Articular chondrocyte of knee joint (primary cell): ENCODE results near the gene ZBTB7A. TPM values are rescaled to one million over a fixed set of nuclear protein-coding genes. Genes with fewer than 3 reads are reported as not detected.

Experiments
- total RNA-seq: library from RNA; depleted of rRNA; stranded (reverse); fragments of >200 nt; gene quantifications from 2 replicates; pipeline ENCODE4 v1.2.3, GENCODE V29; 2012

Gene ZBTB7A
- 27.8 and 28.4 TPM in 2 replicates for total RNA-seq

DNA sequence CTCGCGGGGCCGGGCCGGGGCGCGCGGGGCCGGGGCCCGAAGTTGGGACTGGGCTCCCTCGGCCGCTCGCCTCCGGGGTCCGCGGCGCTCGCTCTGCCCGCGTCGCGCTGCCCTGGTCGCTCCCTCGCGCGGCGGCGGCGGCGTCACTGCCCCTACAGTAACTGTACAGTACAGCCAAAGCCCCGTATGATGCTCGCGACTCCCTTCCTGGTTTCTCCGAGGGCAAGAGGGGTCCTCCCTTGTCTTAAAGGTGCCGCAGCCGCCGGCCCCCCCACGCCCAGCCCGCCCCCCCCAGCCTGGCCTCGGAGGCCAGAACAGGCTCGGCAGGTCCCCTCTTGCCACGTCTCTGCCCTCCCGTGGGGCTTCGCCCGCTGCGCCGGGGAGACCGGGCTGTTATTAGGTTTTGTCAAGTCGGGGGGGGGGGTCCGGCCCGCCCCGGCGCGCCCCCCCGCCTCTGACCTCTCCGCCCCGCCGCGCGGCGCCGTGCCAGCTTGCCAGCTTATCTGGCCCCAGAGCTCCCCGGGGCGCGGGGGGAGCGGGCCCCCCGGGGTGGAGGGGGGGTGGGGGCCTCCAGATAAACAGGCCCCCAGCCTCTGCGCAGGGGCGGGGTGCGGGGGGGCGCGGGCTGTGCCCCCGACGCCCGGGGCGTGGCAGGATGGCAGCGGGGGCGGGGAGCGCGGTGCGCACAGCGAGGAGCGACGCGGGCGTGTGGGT is at the start of gene ZBTB7A:
Gene ZBTB7A, minus strand, starts transcription at position 218 of the 714 bp plus-strand sequence. CDS start 11,667 bp downstream, outside the sequence.

DNA sequence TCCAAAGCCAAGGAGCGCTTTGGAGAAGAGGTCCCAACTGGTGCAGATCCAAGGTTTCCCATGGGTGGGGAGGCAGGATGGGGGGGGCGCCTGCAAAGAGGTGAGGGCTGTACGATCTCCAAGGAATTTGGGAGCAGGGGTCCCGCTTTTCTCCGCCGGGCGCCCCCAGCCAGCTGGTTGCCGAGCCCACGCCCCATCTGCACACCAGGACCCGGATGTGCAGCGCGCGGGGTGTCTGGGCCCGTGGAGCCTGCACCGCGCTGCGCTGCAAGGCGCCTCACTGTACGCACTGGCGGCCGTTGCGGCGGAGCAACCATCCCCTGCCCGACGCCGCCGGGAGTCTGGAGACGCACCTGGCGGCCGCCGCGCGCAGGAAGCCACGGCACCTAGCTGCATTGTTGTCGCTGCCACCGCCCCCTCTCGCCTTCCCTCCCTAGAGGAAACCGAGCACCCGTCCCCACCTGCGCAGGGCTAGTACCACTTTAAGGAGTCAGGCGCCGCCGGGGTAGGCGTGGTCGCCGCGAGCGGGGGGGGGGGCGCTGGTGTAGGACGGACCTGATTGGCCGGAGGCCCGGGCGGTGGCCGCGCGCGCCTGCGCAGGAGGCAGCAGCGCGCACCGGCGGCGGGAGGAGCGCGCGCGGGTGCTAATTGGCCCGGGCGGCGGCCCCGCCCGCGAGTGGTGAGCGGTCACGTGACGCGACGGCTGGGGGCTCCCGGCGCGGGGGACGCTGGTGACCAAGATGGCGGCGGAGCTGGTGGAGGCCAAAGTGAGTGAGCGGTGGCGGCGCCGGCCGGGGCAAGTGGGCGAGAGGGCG is 59.5 kb downstream of the ZBTB7A start, which contains the start of gene PIAS4:
Gene PIAS4, plus strand, starts transcription at position 716 of the 815 bp plus-strand sequence. Its CDS starts 25 bp downstream, at position 741.

Other genes with a start within 250 kb of the ZBTB7A start
- gene ZFR2, start 197.9 kb downstream of the ZBTB7A start, total RNA-seq, result not detected in 2 replicates
- gene ATCAY, start 186.2 kb downstream of the ZBTB7A start, total RNA-seq, result under 0.01 and 0.32 TPM in 2 replicates
- gene NMRK2, start 133.8 kb downstream of the ZBTB7A start, total RNA-seq, result not detected in 2 replicates
- 77.7 and 81.7 TPM in 2 replicates for gene DAPK3, start 95.8 kb downstream of the ZBTB7A start, total RNA-seq
- 1,978 and 3,029 TPM in 2 replicates for gene EEF2, start 81.4 kb downstream of the ZBTB7A start, total RNA-seq
- 14.6 and 20.0 TPM in 2 replicates for gene PIAS4, start 59.2 kb downstream of the ZBTB7A start, total RNA-seq
- gene MAP2K2, start 57.2 kb upstream of the ZBTB7A start, total RNA-seq, result 146 and 215 TPM in 2 replicates
- gene CREB3L3, start 86.7 kb upstream of the ZBTB7A start, total RNA-seq, result not detected in 2 replicates
- 8.8 and 11.7 TPM in 2 replicates for gene SIRT6, start 115.7 kb upstream of the ZBTB7A start, total RNA-seq
- 0.91 and 0.97 TPM in 2 replicates for gene ANKRD24, start 115.8 kb upstream of the ZBTB7A start, total RNA-seq
- not detected in 2 replicates for gene EBI3, start 162.6 kb upstream of the ZBTB7A start, total RNA-seq
- gene YJU2, start 180.2 kb upstream of the ZBTB7A start, total RNA-seq, result 15.0 and 15.2 TPM in 2 replicates
- not detected in 2 replicates for gene SHD, start 212.4 kb upstream of the ZBTB7A start, total RNA-seq
- not detected in 2 replicates for gene TMIGD2, start 235.5 kb upstream of the ZBTB7A start, total RNA-seq
- 1.1 and 1.4 TPM in 2 replicates for gene FSD1, start 237.7 kb upstream of the ZBTB7A start, total RNA-seq